ENCODE data around the gene VPS4A. TPM values are rescaled to one million over a fixed set of nuclear protein-coding genes. Genes with fewer than 3 reads are reported as not detected.
A peak's percentile ranks its signal among the peaks of the same experiment; 100 is the strongest.
"Not testable (repeated sequence)": the region's sequence is repeated elsewhere in the genome, so short reads cannot be mapped to it uniquely, and the experiment has no call there.

VPS4A gene
- total RNA-seq, 2 donors from 2014 or later, result 41.1 to 45.3 TPM

DNA sequence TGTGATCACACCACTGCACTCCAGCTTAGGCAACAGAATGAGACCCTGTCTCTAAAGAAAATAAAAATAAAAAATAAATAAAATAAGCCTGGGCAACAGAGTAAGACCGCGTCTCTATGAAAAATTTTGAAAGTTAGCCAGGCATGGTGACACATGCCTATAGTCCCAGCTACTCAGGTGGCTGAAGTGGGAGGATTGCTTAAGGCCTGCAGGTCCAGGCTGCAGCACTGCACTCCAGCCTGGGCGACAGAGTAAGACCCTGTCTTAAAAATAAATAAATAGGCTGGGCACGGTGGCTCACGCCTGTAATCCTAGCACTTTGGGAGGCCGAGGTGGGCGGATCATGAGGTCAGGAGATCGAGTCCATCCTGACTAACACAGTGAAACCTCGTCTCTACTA lies 19.5 kb upstream of the VPS4A start:
- H3K4me1 Mint-ChIP-seq (ENCODE audit: low read depth); ATAC-seq (replicated peaks in 1 of 2); H3K4me3 Mint-ChIP-seq; DNase-seq; H3K36me3 Mint-ChIP-seq (ENCODE audit: insufficient read depth in 2 of 2); H3K27ac Mint-ChIP-seq; H3K9me3 Mint-ChIP-seq; H3K27me3 Mint-ChIP-seq (ENCODE audit: low read depth): not testable (repeated sequence)

- peak; percentile 89 to 97 for ATAC-seq (replicated peaks in 1 of 2)
Observed at GRCh38 chr16:69293401-69293800, 17.7 kb upstream of the VPS4A start.

DNA sequence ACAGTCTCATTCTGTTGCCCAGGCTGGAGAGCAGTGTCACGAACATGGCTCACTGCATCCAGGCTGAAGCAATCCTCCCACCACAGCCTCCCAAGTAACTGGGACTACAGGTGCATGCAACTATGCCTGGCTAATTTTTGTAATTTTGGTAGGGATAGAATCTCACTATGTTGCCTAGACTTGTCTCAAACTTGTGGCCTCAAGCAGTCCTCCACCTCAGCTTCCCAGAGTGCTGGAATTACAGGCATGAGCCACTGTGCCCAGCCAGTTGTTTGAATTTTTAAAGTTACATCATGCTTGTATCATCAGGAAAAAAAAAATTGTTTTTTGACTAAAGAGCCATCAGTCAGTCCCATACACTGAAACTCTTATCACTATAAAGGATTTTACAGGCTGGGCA lies 17.1 kb upstream of the VPS4A start:
- no peaks in the 10 kb centered on the region for H3K27me3 Mint-ChIP-seq (ENCODE audit: low read depth)
- H3K9me3 Mint-ChIP-seq, result no peaks in the 10 kb centered on the region
- H3K36me3 Mint-ChIP-seq (ENCODE audit: insufficient read depth in 2 of 2), result no peaks in the 10 kb centered on the region
- DNase-seq (no peak), ATAC-seq (replicated peaks in 1 of 2) (no peak)
- no peak overlapping the region for H3K4me3 Mint-ChIP-seq
- peak overlapping the region; percentile 57 for H3K27ac Mint-ChIP-seq
- H3K4me1 Mint-ChIP-seq (ENCODE audit: low read depth), result peaks cover 9% of the 10 kb centered on the region

More at GRCh38 chr16:69293401-69293800, 17.7 kb upstream of the VPS4A start:
- no peaks in the 10 kb centered on the region for H3K27me3 Mint-ChIP-seq (ENCODE audit: low read depth)
- H3K9me3 Mint-ChIP-seq, result no peaks in the 10 kb centered on the region
- peak overlapping the region; percentile 57 for H3K27ac Mint-ChIP-seq
- no peaks in the 10 kb centered on the region for H3K36me3 Mint-ChIP-seq (ENCODE audit: insufficient read depth in 2 of 2)
- H3K4me3 Mint-ChIP-seq, result peak overlapping the region in 1 of 2 donors; percentile 5
- DNase-seq, result peak; percentile 15 to 19
- peaks cover 9% of the 10 kb centered on the region for H3K4me1 Mint-ChIP-seq (ENCODE audit: low read depth)

GRCh38 chr16:69296771-69297170 lies 14.4 kb upstream of the VPS4A start:
- ATAC-seq (replicated peaks in 1 of 2); H3K27ac Mint-ChIP-seq: not testable (repeated sequence)

DNA sequence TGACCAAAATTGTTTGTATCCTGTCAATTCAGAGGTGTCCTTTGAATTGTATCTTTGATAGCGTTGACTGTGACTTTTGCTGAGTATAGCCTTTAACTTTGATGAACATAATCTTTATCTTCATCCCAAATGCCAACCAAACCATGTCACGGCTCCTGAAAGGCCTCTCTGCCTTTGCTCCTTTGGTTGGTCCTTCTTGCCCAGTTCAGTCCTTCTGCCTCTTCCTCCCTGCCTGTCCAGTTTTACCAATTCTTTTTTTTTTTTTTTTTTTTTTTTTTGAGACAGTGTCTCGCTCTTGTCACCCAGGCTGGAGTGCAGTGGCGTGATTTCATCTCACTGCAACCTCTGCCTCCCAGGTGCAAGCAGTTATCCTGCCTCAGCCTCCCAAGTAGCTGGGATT lies 12.9 kb upstream of the VPS4A start:
- Mint-ChIP-seq H3K4me1 (ENCODE audit: low read depth) (peaks cover 6% of the 10 kb centered on the region), H3K27me3 (ENCODE audit: low read depth) (no peaks in the 10 kb centered on the region), H3K9me3 (no peaks in the 10 kb centered on the region), H3K27ac (no peak overlapping the region), H3K36me3 (ENCODE audit: insufficient read depth in 2 of 2) (peaks cover 0 to 1% of the 10 kb centered on the region in 2 donors), H3K4me3 (no peak overlapping the region)
- DNase-seq (no peak), ATAC-seq (replicated peaks in 1 of 2) (no peak)

More at GRCh38 chr16:69296771-69297170, 14.4 kb upstream of the VPS4A start:
- not testable (repeated sequence) for H3K9me3 Mint-ChIP-seq; DNase-seq; H3K4me1 Mint-ChIP-seq (ENCODE audit: low read depth); H3K36me3 Mint-ChIP-seq (ENCODE audit: insufficient read depth in 2 of 2); H3K4me3 Mint-ChIP-seq; H3K27me3 Mint-ChIP-seq (ENCODE audit: low read depth)

GRCh38 chr16:69301187-69301586 lies 10.0 kb upstream of the VPS4A start:
- Mint-ChIP-seq H3K27me3 (ENCODE audit: low read depth) (no peaks in the 10 kb centered on the region), H3K4me3 (no peak overlapping the region), H3K27ac (no peak overlapping the region), H3K4me1 (ENCODE audit: low read depth) (no peaks in the 10 kb centered on the region), H3K36me3 (ENCODE audit: insufficient read depth in 2 of 2) (peaks cover 0 to 1% of the 10 kb centered on the region in 2 donors), H3K9me3 (no peaks in the 10 kb centered on the region)
- ATAC-seq (replicated peaks in 1 of 2) (no peak), DNase-seq (no peak)

GRCh38 chr16:69301861-69302260 lies 9.3 kb upstream of the VPS4A start:
- Mint-ChIP-seq H3K4me3 (no peak overlapping the region), H3K4me1 (ENCODE audit: low read depth) (no peaks in the 10 kb centered on the region), H3K27me3 (ENCODE audit: low read depth) (no peaks in the 10 kb centered on the region), H3K27ac (no peak overlapping the region), H3K36me3 (ENCODE audit: insufficient read depth in 2 of 2) (peaks cover 0 to 1% of the 10 kb centered on the region in 2 donors), H3K9me3 (no peaks in the 10 kb centered on the region)
- DNase-seq (no peak), ATAC-seq (replicated peaks in 1 of 2) (no peak)

DNA sequence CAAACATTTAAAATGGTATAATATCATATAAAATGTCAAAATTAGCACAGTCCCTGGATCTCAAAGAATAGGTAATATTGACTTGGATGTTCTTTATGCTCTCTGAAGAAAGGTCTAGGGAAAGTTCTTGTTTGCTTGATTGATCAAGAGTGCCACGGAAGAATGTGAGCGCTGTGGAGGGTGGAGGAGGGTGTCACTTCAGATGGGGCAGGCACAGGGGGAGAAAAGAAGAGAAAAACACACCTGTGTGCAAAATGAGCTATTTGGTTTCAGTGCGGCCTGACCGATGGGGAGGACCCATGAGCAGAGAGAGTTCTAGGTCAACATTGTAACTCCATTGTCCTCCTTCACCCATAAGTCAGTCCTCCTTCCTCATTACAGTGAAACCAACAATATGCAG lies 8.8 kb upstream of the VPS4A start:
- Mint-ChIP-seq H3K27me3 (ENCODE audit: low read depth) (no peaks in the 10 kb centered on the region), H3K9me3 (no peaks in the 10 kb centered on the region), H3K4me1 (ENCODE audit: low read depth) (no peaks in the 10 kb centered on the region), H3K36me3 (ENCODE audit: insufficient read depth in 2 of 2) (peaks cover 0 to 1% of the 10 kb centered on the region in 2 donors), H3K4me3 (no peak overlapping the region), H3K27ac (no peak overlapping the region)
- no peak for DNase-seq
- no peak for ATAC-seq (replicated peaks in 1 of 2)

DNA sequence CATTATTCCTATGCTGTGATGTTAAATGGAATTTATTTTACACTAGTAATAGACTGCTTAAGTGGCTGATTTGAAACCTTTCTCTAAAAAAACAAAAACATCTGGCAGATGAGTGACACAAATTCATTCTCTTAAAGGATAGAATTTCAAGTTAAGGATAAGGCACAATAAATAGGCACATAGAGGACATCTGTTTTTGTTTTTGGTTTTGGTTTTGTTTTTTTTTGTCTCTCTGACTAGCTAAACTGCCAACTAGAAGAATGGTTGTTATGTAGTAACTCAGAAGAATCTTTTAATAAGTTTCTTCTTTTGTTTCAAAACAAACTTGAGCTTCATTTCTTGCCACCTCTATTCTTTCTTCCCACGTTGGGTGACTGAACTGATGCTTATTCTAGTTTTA lies 5.1 kb upstream of the VPS4A start:
- DNase-seq (no peak), ATAC-seq (replicated peaks in 1 of 2) (no peak)
- H3K9me3 Mint-ChIP-seq, result no peaks in the 10 kb centered on the region
- no peaks in the 10 kb centered on the region for H3K27me3 Mint-ChIP-seq (ENCODE audit: low read depth)
- H3K4me1 Mint-ChIP-seq (ENCODE audit: low read depth), result peaks cover 6% of the 10 kb centered on the region
- no peaks in the 10 kb centered on the region for H3K36me3 Mint-ChIP-seq (ENCODE audit: insufficient read depth in 2 of 2)
- H3K4me3 Mint-ChIP-seq, result no peak overlapping the region
- no peak overlapping the region for H3K27ac Mint-ChIP-seq

DNA sequence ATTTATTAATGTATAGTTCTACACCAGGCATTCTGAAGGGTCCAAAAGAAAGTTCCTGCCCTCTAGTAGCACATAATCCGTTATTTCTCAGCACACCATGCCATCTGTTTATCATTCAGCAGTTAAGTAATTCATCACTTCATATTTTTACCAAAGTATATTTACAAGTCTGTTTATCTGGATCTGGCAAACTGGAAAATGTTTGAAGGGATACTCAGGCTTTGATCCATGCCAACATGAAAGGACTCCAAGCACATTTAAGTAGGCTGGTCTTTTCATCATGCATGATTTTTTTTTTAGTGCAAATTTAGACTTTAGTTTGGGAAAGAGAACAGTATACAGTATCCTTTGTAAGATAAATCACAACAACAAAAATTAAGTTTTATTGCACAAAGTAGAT lies 4.1 kb upstream of the VPS4A start:
- Mint-ChIP-seq H3K27me3 (ENCODE audit: low read depth) (no peaks in the 10 kb centered on the region), H3K9me3 (no peaks in the 10 kb centered on the region), H3K4me3 (no peak overlapping the region), H3K27ac (no peak overlapping the region), H3K36me3 (ENCODE audit: insufficient read depth in 2 of 2) (peaks cover 0 to 3% of the 10 kb centered on the region in 2 donors), H3K4me1 (ENCODE audit: low read depth) (peaks cover 10% of the 10 kb centered on the region)
- ATAC-seq (replicated peaks in 1 of 2), result no peak
- no peak for DNase-seq

DNA sequence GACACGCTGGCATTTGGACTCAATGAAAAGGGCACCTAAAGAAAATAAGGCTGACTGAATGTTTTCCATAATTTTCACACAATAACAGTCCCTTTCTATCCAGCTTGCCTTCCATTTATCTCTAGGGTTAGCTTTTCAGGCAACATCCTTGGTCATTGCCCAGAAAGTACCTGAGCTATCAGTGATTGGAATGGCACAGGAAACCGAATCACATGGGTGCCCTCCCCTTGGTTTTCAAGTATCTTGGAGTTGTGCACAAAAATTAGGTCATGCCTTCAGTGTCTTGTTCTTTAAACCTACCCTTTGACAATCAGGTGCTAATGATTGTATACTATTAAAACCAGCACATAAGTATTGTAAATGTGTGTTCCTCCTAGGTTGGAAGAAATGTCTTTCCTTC lies 3.3 kb upstream of the VPS4A start:
- H3K4me1 Mint-ChIP-seq (ENCODE audit: low read depth), result peaks cover 13% of the 10 kb centered on the region
- ATAC-seq (replicated peaks in 1 of 2), result no peak
- no peak for DNase-seq
- no peaks in the 10 kb centered on the region for H3K9me3 Mint-ChIP-seq
- H3K27me3 Mint-ChIP-seq (ENCODE audit: low read depth), result no peaks in the 10 kb centered on the region
- no peak overlapping the region for H3K4me3 Mint-ChIP-seq
- no peak overlapping the region for H3K27ac Mint-ChIP-seq
- H3K36me3 Mint-ChIP-seq (ENCODE audit: insufficient read depth in 2 of 2), result peaks cover 0 to 4% of the 10 kb centered on the region in 2 donors

DNA sequence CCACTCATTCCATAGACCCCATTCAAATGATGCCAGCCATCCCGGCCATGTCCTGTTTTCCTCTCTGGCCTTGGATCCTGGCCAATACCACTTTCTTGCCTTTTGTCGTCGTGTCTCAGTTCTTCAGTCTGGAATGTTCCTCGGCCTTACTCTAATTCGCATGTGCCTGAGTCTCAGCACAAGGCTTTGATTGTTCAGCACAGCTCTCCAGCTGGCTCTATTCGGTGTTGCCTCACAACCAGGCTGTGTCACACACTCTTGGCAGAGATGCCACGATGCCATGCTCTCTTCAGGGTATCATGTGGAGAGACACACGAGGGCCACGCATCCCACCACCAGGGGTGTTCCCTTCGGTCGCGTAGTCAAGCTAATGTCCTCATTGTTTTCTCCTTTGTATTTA lies 1.8 kb upstream of the VPS4A start:
- ATAC-seq (replicated peaks in 1 of 2), result no peak
- DNase-seq, result no peak
- no peak overlapping the region for H3K27ac Mint-ChIP-seq
- H3K36me3 Mint-ChIP-seq (ENCODE audit: insufficient read depth in 2 of 2), result peaks cover 2 to 11% of the 10 kb centered on the region in 2 donors
- no peaks in the 10 kb centered on the region for H3K9me3 Mint-ChIP-seq
- H3K4me1 Mint-ChIP-seq (ENCODE audit: low read depth), result peaks cover 24% of the 10 kb centered on the region
- H3K4me3 Mint-ChIP-seq, result no peak overlapping the region
- H3K27me3 Mint-ChIP-seq (ENCODE audit: low read depth), result no peaks in the 10 kb centered on the region

- peak; percentile 61 to 69 for ATAC-seq (replicated peaks in 1 of 2)
- H3K27ac Mint-ChIP-seq, result peak overlapping the region; percentile 77
- peaks cover 2 to 14% of the 10 kb centered on the region in 2 donors for H3K36me3 Mint-ChIP-seq (ENCODE audit: insufficient read depth in 2 of 2)
- H3K4me1 Mint-ChIP-seq (ENCODE audit: low read depth), result peaks cover 29% of the 10 kb centered on the region
- no peaks in the 10 kb centered on the region for H3K9me3 Mint-ChIP-seq
- peak; percentile 56 to 65 for DNase-seq
- no peaks in the 10 kb centered on the region for H3K27me3 Mint-ChIP-seq (ENCODE audit: low read depth)
- H3K4me3 Mint-ChIP-seq, result peak overlapping the region; percentile 87 to 99
Observed at GRCh38 chr16:69311533-69312387, 610 bp downstream of the VPS4A start.

DNA sequence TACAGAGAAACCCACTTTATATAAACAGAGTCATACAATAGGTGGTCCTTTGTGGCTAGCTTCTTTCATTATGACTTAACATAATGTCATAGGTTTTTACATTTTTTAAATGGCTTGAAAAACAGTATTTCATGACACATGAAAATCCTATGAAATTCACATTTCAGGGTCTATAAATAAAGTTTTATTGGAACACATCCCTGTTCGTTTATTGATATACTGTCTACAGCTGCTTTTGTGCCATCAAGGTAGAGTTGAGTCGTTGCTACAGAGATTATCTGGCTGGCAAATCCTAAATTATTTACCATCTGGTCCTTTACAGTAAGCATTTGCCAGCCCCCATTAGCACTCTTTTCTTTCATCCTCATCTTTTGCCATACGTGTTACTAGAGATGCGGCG lies 2.3 kb downstream of the VPS4A start:
- ATAC-seq (replicated peaks in 1 of 2) (no peak), DNase-seq (no peak)
- H3K27me3 Mint-ChIP-seq (ENCODE audit: low read depth), result no peaks in the 10 kb centered on the region
- no peaks in the 10 kb centered on the region for H3K9me3 Mint-ChIP-seq
- peaks cover 2 to 16% of the 10 kb centered on the region in 2 donors for H3K36me3 Mint-ChIP-seq (ENCODE audit: insufficient read depth in 2 of 2)
- H3K27ac Mint-ChIP-seq, result peak overlapping the region; percentile 79
- H3K4me3 Mint-ChIP-seq, result peak overlapping the region; percentile 71 to 74
- peaks cover 29% of the 10 kb centered on the region for H3K4me1 Mint-ChIP-seq (ENCODE audit: low read depth)

Data from activated T-cell treated with anti-CD3 and anti-CD28 coated beads, Interleukin-2, amount 50 U/mL, for 72 hours (primary cell).